Limb (tissue), 2 donors: ENCODE measurements around the gene C22orf31.

Source experiments
- DNase-seq, 2 donors: peaks; one replicate each; pipeline ENCODE4 v3.0.0-alpha.2; 2016; ENCODE audit errors: extremely low spot score in 2 of 2

Gene C22orf31

GRCh38 chr22:29029202-29030000, 32.2 kb downstream of the C22orf31 start:
- DNase-seq, result no peak

- DNase-seq, result no peak
Observed at GRCh38 chr22:29028468-29028867, 33.2 kb downstream of the C22orf31 start.

- DNase-seq, result no peak
Observed at GRCh38 chr22:29026579-29026978, 35.1 kb downstream of the C22orf31 start.

- DNase-seq, result no peak
Observed at GRCh38 chr22:29023172-29023796, 38.3 kb downstream of the C22orf31 start.

- no peak for DNase-seq
Observed at GRCh38 chr22:29022101-29022817, 39.4 kb downstream of the C22orf31 start.

- DNase-seq, result no peak
Observed at GRCh38 chr22:29018293-29019189, 43.1 kb downstream of the C22orf31 start.

- no peak for DNase-seq
Observed at GRCh38 chr22:29016067-29016938, 45.3 kb downstream of the C22orf31 start.

- DNase-seq, result no peak
Observed at GRCh38 chr22:29014773-29015172, 46.9 kb downstream of the C22orf31 start.

GRCh38 chr22:29014293-29014692, 47.3 kb downstream of the C22orf31 start:
- no peak for DNase-seq

GRCh38 chr22:29012952-29013351, 48.7 kb downstream of the C22orf31 start:
- no peak for DNase-seq

- no peak for DNase-seq
Observed at GRCh38 chr22:29012101-29012433, 49.6 kb downstream of the C22orf31 start.

- peak; percentile 32 to 65 for DNase-seq
Observed at GRCh38 chr22:29011240-29012100, 50.2 kb downstream of the C22orf31 start.

GRCh38 chr22:29009148-29009547, 52.5 kb downstream of the C22orf31 start:
- no peak for DNase-seq
